K562 (cell line): Measurements from ENCODE around the gene RTL10. TPM values are rescaled to one million over a fixed set of nuclear protein-coding genes. Genes with fewer than 3 reads are reported as not detected.
A peak's percentile ranks its signal among the peaks of the same experiment; 100 is the strongest.

ENCODE experiments used
- ATAC-seq: fragments of 200-7000 bp; cut with Tn5 transposase; 3 replicates; pipeline ENCODE4 v1.9.1; 2020; ENCODE audit warnings: moderate library complexity
- BruUV-seq: library from RNA; stranded (reverse); fragments of 400-500 nt; replicated peaks from 2 replicates; lab custom pipeline; 2021; lab: Mats Ljungman, UMichigan
- CTCF ChIA-PET: fragments of 300-600 bp; formaldehyde crosslinking; extraction: SDS; loops from one replicate; lab custom pipeline; 2021; ENCODE audit warnings: low intra/inter-chr PET ratio; lab: Yijun Ruan, JAX
- POLR2A ChIA-PET: fragments of 300-600, 350-650 bp; sonication (Branson Sonifier 250); formaldehyde crosslinking; extraction: SDS; loops from one replicate; lab custom pipeline; 2021; ENCODE audit warnings: antibody characterized with exemption, inconsistent platforms; lab: Yijun Ruan, JAX
- DNase-seq, 4 experiments: peaks; one replicate each; pipeline versions ENCODE4 v3.0.0 to v3.0.0-alpha.2; 2011 to 2018; ENCODE audit warnings: low spot score in 3 of 4, mixed read lengths in 3 of 4; ENCODE audit errors: extremely low read depth in 1 of 4
- FAIRE-seq: peaks from 2 replicates; lab custom pipeline; 2011; peaks lifted over from hg19 to GRCh38; lab: Jason Lieb, UNC
- H2AFZ ChIP-seq: 2 replicates; pipeline ENCODE4 v1.6.0; 2011; ENCODE audit warnings: low read depth, low read length, control low read depth, inconsistent platforms
- H3K27ac ChIP-seq: fragments of 200-600 bp; 3 replicates; pipeline ENCODE4 v1.8.0; 2011; ENCODE audit warnings: low read depth, mild to moderate bottlenecking, control low read depth, inconsistent platforms, low read length, moderate library complexity, mixed read lengths; ENCODE audit errors: extremely low read depth
- H3K27me3 ChIP-seq, 2 experiments: fragments of 300-600 bp in 1 of 2; 2 replicates in 1 of 2; 3 replicates in 1 of 2; pipeline versions ENCODE4 v1.6.0 to v1.8.0; 2011; ENCODE audit warnings: inconsistent platforms in 2 of 2, low read length in 2 of 2, mild to moderate bottlenecking in 1 of 2, mixed read lengths in 1 of 2, moderate library complexity in 1 of 2; ENCODE audit not compliant: control insufficient read depth in 2 of 2, insufficient read depth in 2 of 2
- H3K36me3 ChIP-seq: fragments of 300-600 bp; 3 replicates; pipeline ENCODE4 v1.8.0; 2011; ENCODE audit warnings: mild to moderate bottlenecking, low read length, inconsistent platforms; ENCODE audit not compliant: control insufficient read depth, insufficient read depth
- H3K4me1 ChIP-seq, 2 experiments: fragments of 200-600 bp in 1 of 2; replicated peaks in 1 of 2; 2 replicates in 1 of 2; 3 replicates in 1 of 2; pipeline versions ENCODE4 v1.5.1 to v1.8.0; 2011; ENCODE audit warnings: inconsistent platforms in 2 of 2, low read length in 2 of 2, mild to moderate bottlenecking in 1 of 2, mixed read lengths in 1 of 2, moderate library complexity in 1 of 2; ENCODE audit not compliant: control insufficient read depth in 2 of 2, insufficient read depth in 2 of 2
- H3K4me2 ChIP-seq: 2 replicates; pipeline ENCODE4 v1.6.1; 2011; ENCODE audit warnings: low read length, control low read depth, inconsistent platforms, mixed read lengths; ENCODE audit not compliant: insufficient read depth
- H3K4me3 ChIP-seq: fragments of 200-600 bp; sonication (generic), shearing (Covaris generic); 2 replicates; pipeline ENCODE4 v1.5.1; 2016; ENCODE audit warnings: control low read depth, inconsistent platforms
- H3K79me2 ChIP-seq: fragments of 200-600 bp; 3 replicates; pipeline ENCODE4 v1.8.0; 2011; ENCODE audit warnings: low read length, inconsistent platforms; ENCODE audit not compliant: control insufficient read depth, insufficient read depth
- H3K9ac ChIP-seq, 2 experiments: 2 replicates each; pipeline versions ENCODE4 v1.6.0 to v1.6.1; 2011; ENCODE audit warnings: low read depth in 2 of 2, low read length in 2 of 2, control low read depth in 1 of 2, inconsistent platforms in 1 of 2, mild to moderate bottlenecking in 1 of 2, mixed read lengths in 1 of 2; ENCODE audit not compliant: insufficient read depth in 1 of 2
- H3K9me1 ChIP-seq: one replicate; pipeline ENCODE4 v1.6.0; 2011; ENCODE audit warnings: inconsistent platforms, mild to moderate bottlenecking, low read length, moderate library complexity; ENCODE audit not compliant: control insufficient read depth, insufficient read depth
- H3K9me3 ChIP-seq: replicated peaks from 2 replicates; pipeline ENCODE4 v1.5.1; 2011; ENCODE audit warnings: low read depth, low read length, inconsistent platforms; ENCODE audit not compliant: control insufficient read depth, insufficient read depth
- H4K20me1 ChIP-seq: replicated peaks from 2 replicates; pipeline ENCODE4 v1.6.1; 2011; ENCODE audit warnings: low read length, inconsistent platforms, mixed read lengths; ENCODE audit not compliant: control insufficient read depth, insufficient read depth
- BHLHE40 ChIP-seq: IDR thresholded peaks from 2 replicates; pipeline ENCODE4 v1.6.1; 2011; ENCODE audit warnings: low read length, improper control_type of control experiment
- FUS ChIP-seq: fragments of 200-400 bp; formaldehyde crosslinking; optimal IDR thresholded peaks from 2 replicates; pipeline ENCODE3; 2017; ENCODE audit warnings: low read depth, low read length
- GABPA ChIP-seq: fragments of 200-800 bp; sonication (Bioruptor generic); conservative IDR thresholded peaks from 2 replicates; pipeline ENCODE4 v1.6.1; 2016; ENCODE audit warnings: low read depth, missing genetic modification characterization, missing compliant biosample characterization
- GABPB2 ChIP-seq: fragments of 250-450 bp; sonication (Bioruptor Pico); conservative IDR thresholded peaks from 2 replicates; pipeline ENCODE4 v1.5.1; 2021; ENCODE audit warnings: mild to moderate bottlenecking
- KLF1 ChIP-seq: fragments of 450-650 bp; IDR thresholded peaks from 2 replicates; pipeline ENCODE4 v1.6.1; 2016; ENCODE audit warnings: missing genetic modification characterization, missing compliant biosample characterization
- MCM5 ChIP-seq: fragments of 450-650 bp; IDR thresholded peaks from 2 replicates; pipeline ENCODE4 v1.6.1; 2016; ENCODE audit warnings: low read depth
- POU5F1 ChIP-seq: fragments of 150-350 bp; IDR thresholded peaks from 2 replicates; pipeline ENCODE4 v1.6.1; 2014; ENCODE audit warnings: borderline replicate concordance, low read length, low read depth, mild to moderate bottlenecking; ENCODE audit not compliant: partially characterized antibody
- SMARCA5 ChIP-seq: fragments of 450-650 bp; IDR thresholded peaks from 2 replicates; pipeline ENCODE4 v1.6.1; 2016
- ZFP36 ChIP-seq: fragments of 150-350 bp; IDR thresholded peaks from 2 replicates; pipeline ENCODE4 v1.6.1; 2018; ENCODE audit warnings: low read length, low read depth; ENCODE audit not compliant: partially characterized antibody
- ZNF175 ChIP-seq: fragments of 200-800 bp; sonication (Bioruptor generic); IDR thresholded peaks from 2 replicates; pipeline ENCODE4 v1.6.1; 2016; ENCODE audit warnings: low read depth, mild to moderate bottlenecking, missing genetic modification characterization, missing compliant biosample characterization
- ZNF444 ChIP-seq: fragments of 250-450 bp; sonication (Bioruptor Pico); IDR thresholded peaks from 2 replicates; pipeline ENCODE4 v1.4.0; 2020; ENCODE audit warnings: mild to moderate bottlenecking, moderate library complexity
- ZZZ3 ChIP-seq: fragments of 450-650 bp; IDR thresholded peaks from 2 replicates; pipeline ENCODE4 v1.6.1; 2016; ENCODE audit warnings: antibody characterized with exemption, mild to moderate bottlenecking, moderate library complexity
- WGBS: fragments of 100-300 bp; shearing (Covaris generic); methylation state at CpG from one replicate; pipeline ENCODE4 v1.1.6; 2016; ENCODE audit warnings: low coverage, mixed read lengths; ENCODE audit not compliant: insufficient coverage; ENCODE audit errors: missing lambda C conversion rate; 5-methylcytosine and 5-hydroxymethylcytosine counted together
- in situ Hi-C: fragments of 300-500 bp; cut with MboI; formaldehyde crosslinking; loops from 4 replicates; pipeline ENCODE4 v1.15.0; 2018; ENCODE audit warnings: inconsistent platforms, mixed read lengths
- intact Hi-C: fragments of 100-400 bp; cut with micrococcal nuclease; formaldehyde crosslinking; loops from 2 replicates; pipeline ENCODE4 v1.14.2; 2022
- polyA plus RNA-seq, 8 experiments: library from polyadenylated mRNA; depleted of rRNA in 4 of 8; stranded (reverse) in 5 of 8; unstranded in 3 of 8; fragments of >200 nt; fragmentation: Nextera tagmentation in 2 of 8; fragmentation: Illumina TruSeq in 1 of 8; extraction: Ambion mirVana in 2 of 8; extraction: Trizol in 1 of 8; gene quantifications; 2 replicates each; pipeline versions ENCODE4 v1.2.1 to v1.2.3, GENCODE V29; 2011 to 2014; ENCODE audit warnings: inconsistent platforms in 1 of 8, missing spikeins in 1 of 8
- total RNA-seq, 7 experiments: library from RNA; depleted of rRNA in 6 of 7; stranded (reverse); fragments of >200 nt in 6 of 7; fragmentation: Illumina TruSeq in 2 of 7; extraction: Trizol in 2 of 7; gene quantifications; 2 replicates each; pipeline versions ENCODE4 v1.2.1 to v1.2.3, GENCODE V29; 2011 to 2021; ENCODE audit warnings: low replicate concordance in 1 of 7
- TF ChIP-seq, protein P1 (sequence below): fragments of 450-650 bp; IDR thresholded peaks from 2 replicates; pipeline ENCODE4 v1.7.1; 2018; ENCODE audit warnings: mild to moderate bottlenecking, low read depth; ENCODE audit not compliant: partially characterized antibody
- TF ChIP-seq, protein P2 (sequence below): fragments of 450-650 bp; formaldehyde crosslinking; IDR thresholded peaks from 2 replicates; pipeline ENCODE4 v1.4.0; 2020; ENCODE audit warnings: mild to moderate bottlenecking
- TF ChIP-seq, protein P3 (sequence below), 2 experiments: fragments of 450-650 bp in 1 of 2; sonication (generic) in 1 of 2; formaldehyde crosslinking; conservative IDR thresholded peaks; 2 replicates each; pipeline versions ENCODE4 v1.4.0 to v1.8.1; 2020 to 2022; ENCODE audit warnings: mild to moderate bottlenecking in 1 of 2, missing genetic modification reagents in 1 of 2

Gene RTL10
- total and polyA plus RNA-seq, 9 of the 15 experiments (the other 6 are each of a cell fraction or from before 2014, with no cell fraction given): 19.8 to 75.5 (median 32.5) TPM

DNA sequence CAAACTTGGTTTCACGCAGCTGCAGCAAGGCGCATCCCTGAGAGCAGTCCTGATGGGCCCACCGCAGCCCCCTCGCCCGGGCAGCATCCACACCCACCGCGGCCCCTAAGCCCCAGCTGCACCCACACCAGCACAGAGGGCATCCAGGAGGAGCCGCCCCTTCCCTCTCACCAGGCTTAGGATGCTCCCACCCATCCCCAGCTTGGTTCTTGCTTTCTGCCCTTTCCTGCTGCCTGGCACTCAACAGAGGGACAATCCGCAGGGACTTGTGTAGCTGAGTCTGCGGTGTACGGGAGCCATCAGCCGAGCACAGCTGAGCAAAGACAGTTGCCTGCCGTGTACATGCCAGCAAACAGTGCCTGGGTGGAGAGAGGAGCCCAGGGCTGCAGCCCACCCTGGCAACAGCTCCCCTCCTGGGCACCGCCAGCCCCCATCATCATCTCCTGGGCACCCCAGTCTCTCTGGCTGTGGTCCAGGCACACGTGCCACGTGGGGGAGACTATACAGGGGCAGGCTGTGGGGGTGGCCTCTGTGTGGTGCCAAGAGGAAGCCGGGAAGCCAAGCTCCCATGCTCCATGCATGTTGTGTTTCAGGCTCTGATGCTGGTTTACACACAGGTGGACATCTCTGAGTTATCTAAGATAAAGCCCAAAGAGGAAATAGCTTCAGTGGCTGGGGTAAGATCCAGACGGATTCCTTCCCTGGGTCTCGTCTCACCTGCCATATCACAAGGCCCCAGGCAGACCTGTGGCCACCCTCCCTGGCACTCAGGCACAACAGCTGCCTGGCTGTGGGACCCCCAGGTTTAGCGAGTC, 36.0 kb upstream of the RTL10 start:
- in situ Hi-C loops (no loop called here), intact Hi-C loops (loop anchor here (5.0 kb wide), 2 partner anchors 133 to 158 kb away; no protein-coding TSS in a partner anchor)
- DNase-seq (no peak), FAIRE-seq (no peak), ATAC-seq (no peak; the same call in 2 of the 3 replicates)
- peak overlapping the region; percentile 1; the same call in 1 of the 3 replicates for H3K27ac ChIP-seq
- H3K4me3 ChIP-seq: no peak overlapping the region
- no peaks in the 10 kb centered on the region for H3K27me3 ChIP-seq
- H4K20me1 ChIP-seq: peaks cover 31% of the 10 kb centered on the region
- no peak overlapping the region for H2AFZ ChIP-seq
- H3K4me2 ChIP-seq: peak overlapping the region; percentile 49
- BruUV-seq: no TSS peak
- peaks cover 24 to 68% of the 10 kb centered on the region in 2 experiments for H3K4me1 ChIP-seq
- POLR2A ChIA-PET: interaction anchor here (0.6 to 11.1 kb wide), 18 partner anchors 10 to 1979 kb away, joined by 3 to 141 read pairs (median 4); no protein-coding TSS in a partner anchor
- CTCF ChIA-PET: no interaction called here
- H3K79me2 ChIP-seq: no peaks in the 10 kb centered on the region
- H3K9me1 ChIP-seq: peaks cover 12% of the 10 kb centered on the region
- H3K36me3 ChIP-seq: peaks cover 13% of the 10 kb centered on the region; the same call in 1 of the 3 replicates
- H3K9me3 ChIP-seq: no peaks in the 10 kb centered on the region
- peak overlapping the region; percentile 1 to 77; a peak in 3 of 4 replicates for H3K9ac ChIP-seq
- 68% methylated on average over 20 of the region's 20 CpGs for WGBS
- TF ChIP-seq ZNF175: no peak
- TF ChIP-seq, protein P1, sequence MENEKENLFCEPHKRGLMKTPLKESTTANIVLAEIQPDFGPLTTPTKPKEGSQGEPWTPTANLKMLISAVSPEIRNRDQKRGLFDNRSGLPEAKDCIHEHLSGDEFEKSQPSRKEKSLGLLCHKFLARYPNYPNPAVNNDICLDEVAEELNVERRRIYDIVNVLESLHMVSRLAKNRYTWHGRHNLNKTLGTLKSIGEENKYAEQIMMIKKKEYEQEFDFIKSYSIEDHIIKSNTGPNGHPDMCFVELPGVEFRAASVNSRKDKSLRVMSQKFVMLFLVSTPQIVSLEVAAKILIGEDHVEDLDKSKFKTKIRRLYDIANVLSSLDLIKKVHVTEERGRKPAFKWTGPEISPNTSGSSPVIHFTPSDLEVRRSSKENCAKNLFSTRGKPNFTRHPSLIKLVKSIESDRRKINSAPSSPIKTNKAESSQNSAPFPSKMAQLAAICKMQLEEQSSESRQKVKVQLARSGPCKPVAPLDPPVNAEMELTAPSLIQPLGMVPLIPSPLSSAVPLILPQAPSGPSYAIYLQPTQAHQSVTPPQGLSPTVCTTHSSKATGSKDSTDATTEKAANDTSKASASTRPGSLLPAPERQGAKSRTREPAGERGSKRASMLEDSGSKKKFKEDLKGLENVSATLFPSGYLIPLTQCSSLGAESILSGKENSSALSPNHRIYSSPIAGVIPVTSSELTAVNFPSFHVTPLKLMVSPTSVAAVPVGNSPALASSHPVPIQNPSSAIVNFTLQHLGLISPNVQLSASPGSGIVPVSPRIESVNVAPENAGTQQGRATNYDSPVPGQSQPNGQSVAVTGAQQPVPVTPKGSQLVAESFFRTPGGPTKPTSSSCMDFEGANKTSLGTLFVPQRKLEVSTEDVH: no peak
- TF ChIP-seq, protein P2, sequence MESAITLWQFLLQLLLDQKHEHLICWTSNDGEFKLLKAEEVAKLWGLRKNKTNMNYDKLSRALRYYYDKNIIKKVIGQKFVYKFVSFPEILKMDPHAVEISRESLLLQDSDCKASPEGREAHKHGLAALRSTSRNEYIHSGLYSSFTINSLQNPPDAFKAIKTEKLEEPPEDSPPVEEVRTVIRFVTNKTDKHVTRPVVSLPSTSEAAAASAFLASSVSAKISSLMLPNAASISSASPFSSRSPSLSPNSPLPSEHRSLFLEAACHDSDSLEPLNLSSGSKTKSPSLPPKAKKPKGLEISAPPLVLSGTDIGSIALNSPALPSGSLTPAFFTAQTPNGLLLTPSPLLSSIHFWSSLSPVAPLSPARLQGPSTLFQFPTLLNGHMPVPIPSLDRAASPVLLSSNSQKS (CRISPR knock-in tag): no peak
- no peak for TF ChIP-seq GABPA (tag)
- peak; percentile 46 for TF ChIP-seq BHLHE40
- TF ChIP-seq KLF1 (tag): 0 out of 2 replicates have a peak, but pooled peaks have one; percentile 13
- TF ChIP-seq, protein P3, sequence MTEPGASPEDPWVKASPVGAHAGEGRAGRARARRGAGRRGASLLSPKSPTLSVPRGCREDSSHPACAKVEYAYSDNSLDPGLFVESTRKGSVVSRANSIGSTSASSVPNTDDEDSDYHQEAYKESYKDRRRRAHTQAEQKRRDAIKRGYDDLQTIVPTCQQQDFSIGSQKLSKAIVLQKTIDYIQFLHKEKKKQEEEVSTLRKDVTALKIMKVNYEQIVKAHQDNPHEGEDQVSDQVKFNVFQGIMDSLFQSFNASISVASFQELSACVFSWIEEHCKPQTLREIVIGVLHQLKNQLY (CRISPR knock-in tag; conservative IDR thresholded peaks at IDR 0.05): peak in 1 of 2 experiments; percentile 27; a peak in 2 of 4 replicates
- TF ChIP-seq SMARCA5: no peak
- TF ChIP-seq MCM5: no peak
- TF ChIP-seq ZNF444 (CRISPR knock-in tag): no peak
- TF ChIP-seq GABPB2 (CRISPR knock-in tag): no peak
- no peak for TF ChIP-seq POU5F1
- TF ChIP-seq FUS: no peak
- no peak for TF ChIP-seq ZFP36
- TF ChIP-seq ZZZ3: no peak
